Mesothelial cell of epicardium (in vitro differentiated cells): ENCODE data around the gene EYS. TPM values are rescaled to one million over a fixed set of nuclear protein-coding genes. Genes with fewer than 3 reads are reported as not detected.
"Not testable (repeated sequence)": the region's sequence is repeated elsewhere in the genome, so short reads cannot be mapped to it uniquely, and the experiment has no call there.

ENCODE experiments used
- DNase-seq, 2 experiments: peaks; one replicate each; pipeline ENCODE4 v3.0.0; 2021; ENCODE audit warnings: low spot score in 2 of 2; ENCODE audit not compliant: unreplicated experiment in 2 of 2
- H3K27ac Mint-ChIP-seq: 2 replicates; pipeline ENCODE4 v1.8.0; 2021; ENCODE audit warnings: mixed read lengths
- H3K27me3 Mint-ChIP-seq: 2 replicates; pipeline ENCODE4 v1.8.0; 2021; ENCODE audit warnings: low read depth, mixed read lengths
- H3K36me3 Mint-ChIP-seq: 2 replicates; pipeline ENCODE4 v1.8.0; 2021; ENCODE audit warnings: mixed read lengths
- H3K4me1 Mint-ChIP-seq: 2 replicates; pipeline ENCODE4 v1.8.0; 2021; ENCODE audit warnings: mixed read lengths
- H3K4me3 Mint-ChIP-seq: 2 replicates; pipeline ENCODE4 v1.8.0; 2021; ENCODE audit warnings: mild to moderate bottlenecking, moderate library complexity, mixed read lengths
- H3K9me3 Mint-ChIP-seq: 2 replicates; pipeline ENCODE4 v1.8.0; 2021; ENCODE audit warnings: mixed read lengths
- total RNA-seq: library from RNA; stranded (reverse); gene quantifications from 3 replicates; pipeline ENCODE4 v1.2.1, GENCODE V29; 2021
- TF ChIP-seq, protein P1 (sequence below): fragments of 200-600 bp; sonication (generic); IDR thresholded peaks from one replicate; pipeline ENCODE4 v1.5.0; 2021; ENCODE audit warnings: antibody characterized with exemption; ENCODE audit not compliant: unreplicated experiment

The EYS gene
- total RNA-seq, 1 donor from 2014 or later, result 0.69 TPM

DNA sequence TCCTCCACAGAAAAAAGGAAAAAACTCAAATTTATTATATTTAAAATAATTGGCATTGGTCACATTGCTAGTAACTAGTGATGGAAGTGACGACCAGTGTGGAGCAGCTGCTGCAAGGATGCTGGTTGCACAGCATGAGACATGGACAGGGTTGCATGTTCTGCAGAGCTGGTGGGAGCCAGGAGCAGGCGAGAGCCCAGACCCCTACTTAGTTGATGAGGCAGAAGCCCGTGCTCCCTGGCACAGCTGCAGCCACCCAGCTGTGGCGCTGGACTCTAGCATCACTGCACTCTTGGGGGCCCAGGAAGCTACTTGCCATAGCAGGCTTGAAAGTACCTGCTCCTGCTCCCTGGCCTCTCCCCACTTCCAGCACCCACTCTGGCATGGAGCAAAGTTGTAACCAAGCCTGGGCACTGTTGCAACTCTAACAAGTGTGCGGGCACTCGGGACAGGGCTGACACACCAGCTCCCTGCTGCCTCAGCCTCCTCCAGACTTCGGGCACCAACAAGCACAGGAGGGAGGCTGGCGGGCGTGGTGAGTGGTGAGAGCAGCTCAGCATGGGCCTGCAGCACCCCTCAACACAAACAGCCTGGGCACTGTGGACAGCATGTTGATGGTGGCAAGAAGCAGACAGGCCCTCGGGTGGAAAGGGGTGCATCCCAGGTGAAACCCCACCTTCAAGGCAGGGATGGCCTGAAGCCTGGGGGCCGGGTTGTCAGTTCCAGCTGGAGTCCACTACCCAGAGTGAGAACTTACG is 69.6 kb downstream of the EYS start:
- Mint-ChIP-seq H3K27ac (no peak overlapping the region), H3K36me3 (no peaks in the 10 kb centered on the region), H3K9me3 (no peaks in the 10 kb centered on the region), H3K4me1 (peaks cover 16% of the 10 kb centered on the region), H3K4me3 (no peak overlapping the region), H3K27me3 (no peaks in the 10 kb centered on the region)
- no peak for DNase-seq
- TF ChIP-seq, protein P1, sequence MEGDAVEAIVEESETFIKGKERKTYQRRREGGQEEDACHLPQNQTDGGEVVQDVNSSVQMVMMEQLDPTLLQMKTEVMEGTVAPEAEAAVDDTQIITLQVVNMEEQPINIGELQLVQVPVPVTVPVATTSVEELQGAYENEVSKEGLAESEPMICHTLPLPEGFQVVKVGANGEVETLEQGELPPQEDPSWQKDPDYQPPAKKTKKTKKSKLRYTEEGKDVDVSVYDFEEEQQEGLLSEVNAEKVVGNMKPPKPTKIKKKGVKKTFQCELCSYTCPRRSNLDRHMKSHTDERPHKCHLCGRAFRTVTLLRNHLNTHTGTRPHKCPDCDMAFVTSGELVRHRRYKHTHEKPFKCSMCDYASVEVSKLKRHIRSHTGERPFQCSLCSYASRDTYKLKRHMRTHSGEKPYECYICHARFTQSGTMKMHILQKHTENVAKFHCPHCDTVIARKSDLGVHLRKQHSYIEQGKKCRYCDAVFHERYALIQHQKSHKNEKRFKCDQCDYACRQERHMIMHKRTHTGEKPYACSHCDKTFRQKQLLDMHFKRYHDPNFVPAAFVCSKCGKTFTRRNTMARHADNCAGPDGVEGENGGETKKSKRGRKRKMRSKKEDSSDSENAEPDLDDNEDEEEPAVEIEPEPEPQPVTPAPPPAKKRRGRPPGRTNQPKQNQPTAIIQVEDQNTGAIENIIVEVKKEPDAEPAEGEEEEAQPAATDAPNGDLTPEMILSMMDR, result no peak

DNA sequence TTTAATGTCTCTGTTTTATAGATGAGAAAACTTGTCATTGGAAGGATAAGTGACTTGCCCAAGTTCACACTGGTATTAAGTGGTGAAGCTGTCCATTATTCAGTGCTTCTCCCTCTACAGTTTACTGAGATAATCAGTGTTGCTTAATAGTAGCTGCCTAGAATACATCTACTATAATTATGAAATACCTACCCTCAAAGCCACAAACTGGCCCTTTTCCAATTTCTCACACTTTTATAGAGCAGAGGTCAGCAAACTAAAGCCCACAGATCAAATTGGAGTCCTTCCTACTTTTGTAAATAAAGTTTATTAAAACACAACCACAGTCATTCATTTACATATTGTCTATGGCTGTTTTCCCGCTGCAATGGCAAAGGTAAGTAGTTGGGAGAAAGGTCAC is 73.5 kb downstream of the EYS start:
- Mint-ChIP-seq H3K36me3 (no peaks in the 10 kb centered on the region), H3K4me1 (peaks cover 16% of the 10 kb centered on the region), H3K9me3 (peaks cover 7% of the 10 kb centered on the region), H3K4me3 (no peak overlapping the region), H3K27me3 (no peaks in the 10 kb centered on the region), H3K27ac (no peak overlapping the region)
- no peak for DNase-seq
- TF ChIP-seq, protein P1, result no peak

DNA sequence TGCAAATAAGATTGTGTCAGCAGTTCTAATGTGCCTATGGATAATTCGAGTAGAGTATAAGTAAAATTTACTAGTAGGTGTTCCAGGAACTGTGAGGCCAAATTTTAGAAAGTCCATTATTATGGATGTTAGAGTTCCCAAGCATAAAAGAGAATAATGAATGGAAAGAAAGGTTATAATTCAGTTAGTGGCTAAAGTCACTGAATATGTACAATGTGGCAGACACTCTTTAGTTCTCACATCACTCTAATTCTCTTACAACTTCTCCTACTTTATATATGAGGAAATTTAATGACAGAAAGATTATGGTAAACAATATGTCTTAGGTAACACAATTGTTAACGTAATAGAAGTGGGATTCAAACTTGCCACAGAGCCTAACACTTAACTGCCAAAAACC is 75.3 kb downstream of the EYS start:
- H3K4me1 Mint-ChIP-seq, result peaks cover 14% of the 10 kb centered on the region
- DNase-seq, result no peak
- TF ChIP-seq, protein P1, result no peak
- H3K27me3 Mint-ChIP-seq, result no peaks in the 10 kb centered on the region
- H3K27ac Mint-ChIP-seq, result no peak overlapping the region
- peaks cover 9% of the 10 kb centered on the region for H3K9me3 Mint-ChIP-seq
- no peaks in the 10 kb centered on the region for H3K36me3 Mint-ChIP-seq
- no peak overlapping the region for H3K4me3 Mint-ChIP-seq

DNA sequence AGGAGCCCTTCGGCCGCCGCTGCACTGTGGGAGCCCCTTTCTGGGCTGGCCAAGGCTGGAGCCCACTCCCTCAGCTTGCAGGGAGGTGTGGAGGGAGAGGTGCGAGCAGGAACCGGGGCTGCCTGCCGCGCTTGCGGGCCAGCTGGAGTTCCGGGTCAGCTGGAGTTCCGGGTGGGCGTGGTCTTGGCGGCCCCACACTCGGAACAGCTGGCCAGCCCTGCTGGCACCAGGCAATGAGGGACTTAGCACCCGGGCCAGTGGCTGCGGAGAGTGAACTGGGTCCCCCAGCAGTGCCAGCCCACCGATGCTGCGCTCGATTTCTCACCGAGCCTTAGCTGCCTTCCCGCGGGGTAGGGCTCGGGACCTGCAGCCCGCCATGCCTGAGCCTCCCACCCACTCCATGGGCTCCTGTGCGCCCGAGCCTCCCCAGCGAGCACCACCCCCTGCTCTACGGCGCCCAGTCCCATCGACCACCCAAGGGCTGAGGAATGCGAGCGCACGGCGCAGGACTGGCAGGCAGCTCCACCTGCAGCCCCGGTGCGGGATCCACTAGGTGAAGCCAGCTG is 79.5 kb downstream of the EYS start:
- not testable (repeated sequence) for H3K36me3 Mint-ChIP-seq, H3K9me3 Mint-ChIP-seq, H3K4me3 Mint-ChIP-seq, H3K27me3 Mint-ChIP-seq, H3K27ac Mint-ChIP-seq, H3K4me1 Mint-ChIP-seq, DNase-seq

DNA sequence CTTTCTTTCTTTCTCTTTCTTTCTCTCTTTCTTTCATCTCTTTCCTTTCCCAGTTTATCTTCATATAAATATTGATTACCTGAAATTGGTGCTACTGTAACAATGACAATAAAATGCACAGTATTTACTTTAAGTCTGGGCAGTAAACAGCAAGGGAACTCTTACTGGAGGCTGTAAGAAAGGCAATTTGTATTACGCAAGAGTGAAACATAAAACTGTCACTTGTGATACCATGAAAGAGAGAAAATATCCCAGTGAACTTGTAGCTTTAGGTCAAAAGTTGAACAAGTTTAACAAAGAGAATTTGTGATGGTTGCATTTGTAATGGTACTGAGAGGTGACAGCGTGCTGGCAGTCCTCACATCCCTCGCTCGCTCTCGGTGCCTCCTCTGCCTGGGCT is 80.0 kb downstream of the EYS start:
- no peak overlapping the region for H3K4me3 Mint-ChIP-seq
- no peaks in the 10 kb centered on the region for H3K36me3 Mint-ChIP-seq
- H3K9me3 Mint-ChIP-seq, result peaks cover 9% of the 10 kb centered on the region
- no peaks in the 10 kb centered on the region for H3K27me3 Mint-ChIP-seq
- H3K27ac Mint-ChIP-seq, result no peak overlapping the region
- TF ChIP-seq, protein P1, result no peak
- H3K4me1 Mint-ChIP-seq, result no peaks in the 10 kb centered on the region
- no peak for DNase-seq

DNA sequence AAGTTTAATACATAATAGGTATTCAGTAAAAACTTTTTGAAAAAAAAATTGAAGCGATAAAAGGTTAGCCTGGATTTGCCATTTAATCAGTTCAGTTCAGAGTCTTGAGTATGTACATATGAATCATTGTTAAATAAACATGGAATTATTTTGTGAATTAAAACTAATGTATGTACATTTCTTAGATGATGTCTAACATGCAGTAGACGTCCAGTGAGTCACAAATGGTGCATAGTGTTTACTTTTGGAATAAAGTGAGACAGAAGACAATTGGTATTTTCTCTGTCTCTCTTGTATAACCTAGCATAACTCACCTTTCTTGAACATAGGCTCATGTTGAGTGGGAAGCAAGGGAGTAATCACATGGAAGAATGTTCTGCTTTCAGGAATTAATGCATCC is 83.5 kb downstream of the EYS start:
- Mint-ChIP-seq H3K27me3 (no peaks in the 10 kb centered on the region), H3K36me3 (no peaks in the 10 kb centered on the region), H3K4me3 (no peak overlapping the region), H3K27ac (no peak overlapping the region), H3K9me3 (peaks cover 3% of the 10 kb centered on the region), H3K4me1 (no peaks in the 10 kb centered on the region)
- TF ChIP-seq, protein P1, result no peak
- no peak for DNase-seq
